NAMALWA (cell line): ENCODE measurements around the gene KCNAB2.

Source experiments
- DNase-seq: peaks from one replicate; pipeline ENCODE4 v3.0.0-alpha.2; 2015; ENCODE audit warnings: low spot score

Gene KCNAB2

DNA sequence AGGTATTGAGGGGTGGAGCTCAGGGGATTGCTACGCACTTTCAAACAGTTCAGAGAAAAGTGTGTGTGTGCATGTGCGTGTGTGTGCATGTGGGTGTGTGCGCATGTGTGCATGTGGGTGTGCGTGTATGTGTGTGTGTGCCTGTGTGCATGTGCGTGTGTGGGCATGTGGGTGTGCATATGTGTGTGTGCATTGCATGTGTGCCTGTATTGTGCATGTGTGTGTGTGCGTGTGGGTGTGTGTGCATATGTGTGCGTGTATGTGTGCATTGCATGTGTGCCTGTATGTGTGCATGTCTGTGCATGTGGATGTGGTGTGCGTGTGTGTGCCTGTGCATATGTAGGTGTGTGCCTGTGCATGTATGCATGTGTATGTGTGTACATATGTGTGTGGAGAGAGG is 12.6 kb upstream of the KCNAB2 start:
- DNase-seq = no peak

DNA sequence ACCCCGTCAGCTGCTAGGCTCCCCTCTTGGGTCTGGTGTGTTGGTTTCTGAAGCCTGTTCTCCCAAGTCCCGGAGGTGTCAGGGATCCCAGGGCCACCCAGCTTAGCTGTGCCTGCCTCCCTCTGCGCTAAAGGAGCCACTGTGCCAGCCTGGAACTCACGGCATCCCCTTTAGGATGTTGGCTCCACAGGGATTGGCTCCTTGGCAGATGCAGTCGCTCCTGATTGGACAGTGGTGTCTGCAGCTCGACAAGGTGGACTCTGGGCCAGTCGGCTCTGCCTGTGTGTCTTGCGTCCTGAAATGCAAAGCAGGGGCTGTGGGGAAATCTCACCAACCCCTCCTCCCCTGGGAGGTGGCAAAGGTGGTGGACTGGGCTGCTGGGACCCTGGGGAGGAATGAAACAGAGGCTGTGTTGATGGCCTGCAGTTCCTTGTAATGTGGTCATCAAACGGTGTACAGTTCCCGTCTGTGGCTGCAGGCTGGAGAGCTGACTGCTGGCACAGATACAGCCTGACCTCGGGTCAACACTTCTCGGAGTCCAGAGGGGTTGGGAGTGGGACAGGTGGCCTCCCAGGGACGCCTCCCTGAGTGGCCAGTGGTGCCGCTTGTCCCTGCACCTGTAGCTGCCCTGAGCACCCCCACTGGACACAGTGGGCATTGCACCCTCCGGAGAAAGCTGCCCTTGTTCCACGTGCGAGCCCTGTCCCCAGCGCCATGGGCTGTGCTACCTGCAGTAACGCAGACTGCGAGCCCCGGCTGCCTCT is 11.5 kb upstream of the KCNAB2 start:
- peak; percentile 49 for DNase-seq

DNA sequence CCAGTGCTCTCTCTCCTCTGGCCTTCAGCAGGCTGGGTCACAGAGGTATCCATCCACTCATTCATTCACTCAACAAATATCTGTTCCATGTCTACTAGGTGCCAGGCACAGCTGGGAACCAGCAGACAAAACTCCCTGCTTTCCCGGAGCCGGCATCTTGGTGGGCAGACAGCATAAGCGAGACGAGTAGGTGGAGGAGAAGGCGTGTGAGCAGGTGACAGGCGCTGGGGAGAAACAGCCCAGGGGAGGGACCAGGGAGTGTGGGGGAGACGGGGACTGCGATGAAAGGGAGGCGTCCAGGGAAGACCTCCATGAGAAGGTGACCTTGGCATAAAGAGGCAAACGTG is 11.0 kb upstream of the KCNAB2 start:
- DNase-seq = no peak

DNA sequence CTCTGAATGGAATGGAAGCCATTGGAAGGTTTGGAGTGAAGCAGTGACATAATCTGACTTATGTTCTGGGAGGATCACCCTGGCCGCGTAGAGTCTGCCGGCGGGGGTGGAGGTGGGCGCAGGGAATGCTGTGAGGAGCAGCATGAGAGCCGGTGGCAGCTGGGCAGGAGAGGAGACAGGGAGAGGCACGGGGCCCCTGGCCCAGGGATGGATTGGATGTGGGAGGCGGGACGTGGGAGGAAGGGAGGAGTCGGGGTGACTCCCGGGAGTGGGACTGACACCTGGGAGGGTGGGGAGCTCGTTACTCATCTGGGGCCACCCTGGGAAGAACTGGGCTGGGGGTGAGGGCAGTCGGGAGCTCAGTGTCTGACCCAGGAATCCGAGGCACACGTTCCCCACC is 10.4 kb upstream of the KCNAB2 start:
- no peak for DNase-seq

DNA sequence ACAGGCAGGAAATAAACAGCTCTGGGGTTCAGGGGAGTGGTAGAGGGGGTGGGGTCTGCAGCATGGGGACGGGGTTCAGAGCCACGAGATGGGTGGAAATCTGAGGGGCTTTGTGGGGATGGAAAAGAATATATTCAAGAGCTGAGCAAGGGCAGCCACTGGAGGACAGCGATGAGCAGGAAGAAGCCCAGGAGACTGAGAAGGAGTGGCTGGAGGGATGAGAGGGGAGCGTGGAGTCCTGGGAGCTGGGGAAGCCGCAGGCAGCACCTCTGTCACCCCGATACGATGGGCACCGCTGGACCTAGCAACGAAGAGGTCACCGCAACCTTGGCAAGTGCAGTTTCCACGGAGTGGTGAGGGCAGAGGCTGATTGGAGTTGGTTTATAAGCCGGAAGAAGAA is 10.0 kb upstream of the KCNAB2 start:
- DNase-seq = no peak

DNA sequence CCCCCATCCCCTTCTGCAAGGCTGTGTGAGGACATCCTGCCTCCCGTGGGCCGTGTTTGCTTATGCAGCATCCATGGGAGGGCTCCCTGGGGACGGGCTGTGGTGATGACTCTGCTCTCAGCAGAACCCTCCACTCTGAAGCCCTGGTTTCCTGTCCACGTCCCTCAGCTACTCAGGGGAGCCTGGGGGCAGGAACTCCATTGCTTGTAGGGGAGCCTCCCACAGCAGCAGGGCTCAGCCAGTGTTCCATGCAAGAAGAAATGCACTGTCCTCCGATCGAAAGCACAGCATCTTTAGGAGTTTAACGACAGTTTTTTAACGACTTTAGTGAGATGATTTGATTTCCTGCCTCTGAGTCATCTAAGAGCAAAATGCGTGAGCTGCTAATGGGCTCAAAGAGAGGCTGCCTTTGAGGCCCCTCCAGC is 8.3 kb upstream of the KCNAB2 start:
- DNase-seq = peak; percentile 49

DNA sequence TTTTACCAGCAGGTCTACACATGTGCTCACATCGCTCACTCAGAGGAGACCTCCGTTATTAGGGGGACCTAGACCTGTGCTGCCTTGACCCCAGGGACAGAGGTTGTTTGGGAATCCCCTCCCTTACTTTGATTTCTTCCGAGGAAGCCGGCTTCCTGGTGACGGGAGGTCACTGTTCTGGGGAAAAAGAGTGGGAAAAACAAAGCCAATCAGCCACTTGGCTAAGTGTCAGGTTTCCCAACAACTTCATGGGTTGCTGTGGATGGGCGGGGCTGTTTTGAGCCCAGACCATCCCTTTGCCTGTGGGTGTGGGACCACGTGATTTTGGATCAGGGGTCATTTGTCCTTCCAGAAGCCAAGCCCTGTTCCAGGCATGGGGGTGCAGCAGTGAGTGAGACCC is 7.1 kb upstream of the KCNAB2 start:
- DNase-seq = no peak

DNA sequence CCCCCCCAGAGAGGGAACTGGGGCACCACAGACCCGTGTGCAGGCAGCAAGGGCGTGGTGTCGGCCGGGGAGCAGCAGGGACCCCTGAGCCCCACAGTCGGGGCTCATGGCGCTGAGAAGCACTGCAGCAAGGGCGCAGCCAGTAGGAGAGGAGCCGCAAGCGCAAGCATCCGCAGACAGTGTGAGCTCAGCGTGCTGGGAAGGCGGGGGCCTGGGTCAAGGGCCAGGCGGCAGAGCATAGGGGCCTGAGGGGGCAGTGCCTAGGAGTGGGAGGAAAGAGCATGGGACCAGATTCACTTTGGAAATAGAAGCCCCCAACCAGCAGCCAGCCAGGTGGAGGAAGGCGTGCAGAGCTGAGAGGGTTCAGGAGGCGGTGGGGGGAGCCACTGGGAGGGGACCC is 6.7 kb upstream of the KCNAB2 start:
- DNase-seq = no peak

DNA sequence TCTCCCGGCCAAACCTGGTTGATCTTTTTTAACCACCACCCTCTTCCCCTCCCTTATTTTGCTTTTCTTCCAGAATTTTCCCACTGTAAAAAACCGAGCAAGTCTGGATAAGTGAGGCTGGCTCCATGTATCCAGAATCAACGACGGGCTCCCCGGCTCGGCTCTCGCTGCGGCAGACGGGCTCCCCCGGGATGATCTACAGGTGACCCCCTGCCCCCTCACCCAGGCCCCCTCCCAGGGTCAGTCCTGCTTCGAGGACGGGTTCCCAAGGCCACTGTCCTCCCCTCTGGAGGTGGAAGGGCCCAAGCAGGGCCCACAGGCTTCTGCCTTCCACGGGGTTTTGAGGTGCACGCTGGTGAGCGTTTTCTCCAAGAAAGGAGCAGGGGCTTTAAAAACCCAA is 5.2 kb upstream of the KCNAB2 start:
- DNase-seq = no peak

DNA sequence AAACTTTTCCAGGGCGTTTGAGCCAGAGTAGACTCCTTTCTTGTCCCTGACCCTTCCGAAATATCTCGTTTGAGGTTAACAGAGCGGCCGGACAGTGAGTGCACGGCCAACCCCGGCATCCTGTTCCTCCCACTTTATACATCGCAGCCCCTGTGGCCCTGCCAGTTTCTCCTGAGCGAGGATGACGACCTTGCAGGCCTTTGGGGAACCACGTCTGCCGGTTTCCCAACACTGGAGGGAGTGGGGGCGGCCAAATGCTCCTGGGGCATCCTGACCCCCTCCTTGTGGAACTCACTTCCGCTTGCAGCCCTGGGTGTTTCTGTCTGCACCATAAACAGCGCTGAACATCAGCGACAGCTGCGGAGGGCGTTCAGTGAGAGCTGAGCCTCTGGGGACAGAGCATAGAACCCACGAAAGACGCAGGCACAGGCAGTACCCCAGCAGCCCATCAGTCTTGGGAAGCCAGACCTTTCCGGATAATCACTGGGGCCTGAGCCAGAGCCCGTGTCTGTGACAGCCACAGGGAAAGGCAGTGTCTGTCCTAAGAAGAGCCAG is 4.8 kb upstream of the KCNAB2 start:
- DNase-seq = no peak

DNA sequence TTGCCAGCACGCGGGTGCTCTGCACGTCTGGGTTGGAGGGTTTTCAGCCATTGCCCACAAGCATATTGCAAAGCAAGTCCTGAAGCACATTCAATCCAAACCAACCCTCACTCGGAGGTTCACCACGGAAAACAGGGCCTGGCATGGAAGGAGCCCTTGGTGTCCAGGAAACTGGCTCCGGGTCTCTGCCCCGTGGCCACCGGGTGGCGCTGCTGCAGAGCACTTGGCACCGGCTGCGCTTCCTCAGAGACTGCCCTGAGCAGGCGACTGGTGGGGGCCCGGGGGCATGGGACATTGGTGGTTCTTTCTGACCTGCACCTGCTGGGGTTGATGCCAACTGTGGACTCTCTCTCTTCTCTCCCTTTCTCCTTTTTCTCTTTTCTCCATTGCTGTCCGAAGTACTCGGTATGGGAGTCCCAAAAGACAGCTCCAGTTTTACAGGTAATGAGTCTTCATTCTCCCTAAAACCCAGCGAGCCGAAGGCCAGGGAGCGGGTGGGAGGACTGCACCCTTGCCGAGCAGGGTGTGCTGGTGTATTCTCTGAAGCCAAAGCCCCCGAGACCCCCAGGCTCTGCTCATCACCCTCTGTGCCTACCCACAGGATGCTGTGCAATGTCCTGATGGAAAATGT is 4.1 kb upstream of the KCNAB2 start:
- peak; percentile 46 for DNase-seq

DNA sequence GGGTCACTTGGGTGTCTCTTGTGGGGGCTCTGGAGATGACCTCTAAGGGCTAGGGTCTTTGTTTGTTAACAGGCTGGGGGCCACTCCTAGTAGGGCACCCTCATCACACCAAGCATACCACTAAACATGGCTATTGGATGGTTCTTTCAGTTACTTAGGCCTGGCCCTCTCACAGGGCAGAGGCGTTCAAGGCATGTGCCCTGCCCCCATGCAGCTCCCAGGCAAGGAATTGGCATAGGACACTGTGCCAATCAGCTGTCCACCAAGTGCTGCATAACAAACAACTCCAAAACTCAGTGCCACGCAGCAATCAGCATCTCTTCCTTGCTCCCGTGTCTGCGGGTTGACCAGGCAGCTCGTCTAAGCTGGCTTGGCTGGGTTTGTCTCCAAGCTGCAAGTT is 2.1 kb upstream of the KCNAB2 start:
- no peak for DNase-seq

DNA sequence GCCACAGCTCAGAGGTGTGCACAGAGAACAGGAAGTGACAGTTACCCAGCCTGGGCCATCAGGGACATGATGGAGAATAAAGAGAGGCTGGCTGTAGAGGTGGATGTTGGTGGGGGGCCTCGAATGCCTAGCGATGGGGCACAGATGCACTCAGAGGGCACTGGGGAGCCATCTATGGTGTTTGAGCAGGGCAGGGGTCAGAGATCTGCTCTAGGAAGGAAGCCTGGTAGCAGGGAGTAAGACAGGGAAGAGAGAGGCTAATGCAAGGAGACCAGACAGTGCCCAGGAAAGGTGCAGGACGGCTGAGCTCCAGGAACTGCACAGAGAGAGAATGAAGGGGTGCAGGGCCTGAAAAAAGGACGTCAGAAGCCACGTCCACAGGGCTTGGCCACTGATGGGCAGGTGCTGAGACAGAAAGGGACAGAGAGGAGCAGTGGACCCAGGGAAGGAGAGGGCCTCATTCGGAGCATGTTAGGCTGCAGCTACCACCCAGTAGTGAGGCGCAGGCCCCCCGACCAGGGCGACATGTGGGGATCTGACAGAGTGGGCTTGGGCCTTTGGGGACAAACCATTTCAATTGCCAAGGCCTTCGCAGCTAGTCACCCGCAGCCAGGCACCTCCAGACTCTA is 1.1 kb upstream of the KCNAB2 start:
- no peak for DNase-seq

DNA sequence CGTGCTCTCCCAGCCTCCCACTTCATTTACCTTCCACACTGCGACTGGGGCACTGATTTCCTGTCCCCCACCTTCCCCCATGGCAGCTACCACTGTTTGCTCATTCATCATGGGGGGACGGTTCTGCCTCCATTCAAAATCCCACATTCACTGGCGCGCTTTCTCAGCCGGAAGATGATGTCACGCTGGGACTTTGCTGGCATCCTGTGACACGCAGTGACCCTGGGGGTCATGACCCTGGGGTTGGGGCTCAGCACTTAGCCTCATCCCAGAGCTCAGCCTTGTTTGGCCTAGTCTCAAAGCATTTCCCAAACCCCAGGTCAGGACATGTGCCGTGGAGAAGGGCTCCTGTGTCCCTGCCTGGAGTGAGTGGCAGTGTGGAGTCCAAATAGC is 582 bp upstream of the KCNAB2 start:
- no peak for DNase-seq

DNA sequence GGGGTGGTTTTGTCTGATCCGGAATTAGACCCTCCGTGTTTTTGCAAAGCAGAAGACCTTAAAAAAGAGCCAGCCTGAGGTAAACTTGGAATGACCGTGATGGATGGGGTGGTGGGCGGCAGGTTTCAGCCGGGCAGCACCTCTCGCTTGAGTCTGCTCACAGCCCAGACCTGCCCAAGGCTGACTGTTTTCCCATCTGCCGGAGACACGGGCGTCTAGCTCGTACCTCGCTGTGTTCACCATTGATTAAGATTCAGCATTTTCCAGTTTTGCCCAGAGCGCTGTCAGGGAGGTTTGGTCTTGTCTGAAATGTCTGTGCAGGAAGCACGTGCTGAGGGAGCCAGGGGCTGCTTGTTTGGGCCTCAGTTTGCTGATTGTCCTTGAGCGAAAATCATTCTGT is 591 bp downstream of the KCNAB2 start:
- DNase-seq = no peak

DNA sequence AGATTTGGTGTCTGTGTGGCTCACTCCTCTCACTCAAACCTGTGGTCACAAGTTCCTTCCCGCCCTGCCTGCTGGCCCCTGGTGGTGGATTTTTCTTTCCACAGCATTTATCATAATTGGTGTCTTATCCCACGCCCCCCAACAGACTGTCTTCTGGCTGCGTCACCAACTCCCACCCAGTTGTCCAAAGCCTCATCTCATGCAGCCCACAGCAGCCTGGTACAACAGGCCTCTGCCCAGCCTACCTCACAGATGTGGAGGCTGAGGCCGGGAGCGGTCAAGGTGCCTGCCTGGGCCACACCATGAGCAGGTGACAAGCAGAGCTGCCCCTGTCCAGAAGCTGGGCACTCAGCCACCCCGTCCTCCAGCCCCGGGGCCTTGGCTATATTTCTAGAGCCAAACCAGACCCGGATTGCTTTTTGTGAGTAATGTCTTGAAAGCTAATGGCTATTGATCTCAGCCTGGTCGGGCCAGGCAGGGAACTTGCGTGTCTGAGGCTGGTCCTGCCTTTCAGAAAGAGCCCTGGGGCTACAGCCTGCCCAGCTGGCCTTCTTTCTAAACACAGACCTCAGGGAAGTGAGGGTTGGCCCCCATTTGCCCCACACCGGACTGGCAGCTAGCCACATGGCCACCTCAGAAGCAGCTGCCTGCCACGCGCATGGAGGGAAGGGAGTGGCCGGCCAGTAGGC is 2.6 kb downstream of the KCNAB2 start:
- no peak for DNase-seq

DNA sequence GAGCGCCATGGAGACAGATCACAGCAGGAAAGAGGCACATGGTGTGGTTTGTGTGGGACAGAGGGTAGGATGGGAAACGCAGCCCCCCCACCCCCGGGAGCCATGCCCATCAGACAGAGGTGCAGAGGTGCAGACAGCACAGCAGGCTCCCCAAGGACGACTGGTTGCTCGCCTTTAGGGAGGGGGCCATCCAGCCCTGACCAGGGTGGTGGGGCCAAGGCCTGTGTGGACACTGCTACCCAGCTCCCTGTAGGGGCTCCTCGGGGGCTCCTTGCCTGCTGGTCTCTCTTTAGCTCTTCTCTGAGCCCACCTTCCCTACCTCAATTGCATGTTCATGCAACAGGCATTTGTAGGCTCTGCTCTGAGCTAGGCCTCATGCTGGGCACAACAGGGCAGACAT is 3.7 kb downstream of the KCNAB2 start:
- no peak for DNase-seq

DNA sequence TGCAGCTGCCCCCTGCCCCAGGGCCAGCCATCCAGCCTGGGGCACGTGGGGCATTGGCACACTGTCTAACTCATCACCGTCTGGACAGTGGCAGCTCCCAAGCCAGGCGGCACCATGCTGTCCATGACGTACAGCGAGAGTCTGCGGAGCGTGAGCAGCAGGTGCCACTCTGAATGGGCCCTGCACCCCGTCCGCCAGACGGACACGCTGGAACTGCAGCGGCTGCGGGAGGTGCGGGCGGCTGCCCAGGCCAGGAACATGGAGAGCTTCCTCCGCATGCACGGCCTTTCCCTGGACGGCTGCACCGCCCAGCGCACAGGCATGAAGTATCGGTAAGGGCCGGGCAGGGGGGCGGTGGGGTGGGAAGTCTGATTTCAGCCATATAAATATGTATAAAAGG is 5.7 kb downstream of the KCNAB2 start:
- DNase-seq = no peak

DNA sequence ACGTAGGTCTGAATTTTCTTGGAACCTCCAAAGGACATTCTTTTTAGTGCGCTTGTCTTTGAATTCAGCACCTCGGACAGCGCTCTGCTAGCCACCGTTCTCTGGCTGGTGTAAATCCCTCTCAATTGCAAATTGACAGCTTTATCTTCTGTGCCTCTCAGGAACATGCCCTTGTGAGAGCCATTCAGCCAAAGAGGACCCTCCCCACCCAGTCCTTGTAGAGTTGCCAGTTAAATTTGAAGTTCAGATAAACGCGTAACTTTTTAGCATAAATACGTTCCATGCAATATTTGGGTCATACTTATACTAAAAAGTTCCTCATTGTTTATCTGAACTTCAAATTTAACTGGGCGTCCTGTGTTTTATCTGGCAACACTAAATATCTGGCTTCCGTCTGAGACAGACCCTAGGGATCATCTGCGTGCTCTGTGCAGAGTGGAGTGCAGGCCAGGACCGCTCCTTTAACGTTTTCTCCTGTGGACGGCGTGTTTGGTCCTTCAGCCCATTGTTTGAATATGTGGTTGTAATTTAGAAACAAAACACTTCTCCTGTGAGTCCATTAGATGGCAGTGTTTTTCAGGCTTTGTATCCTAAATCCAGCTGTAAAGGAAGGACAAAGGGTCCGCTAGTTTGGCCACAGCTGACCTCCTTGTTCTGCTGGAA is 7.0 kb downstream of the KCNAB2 start:
- peak; percentile 65 for DNase-seq

DNA sequence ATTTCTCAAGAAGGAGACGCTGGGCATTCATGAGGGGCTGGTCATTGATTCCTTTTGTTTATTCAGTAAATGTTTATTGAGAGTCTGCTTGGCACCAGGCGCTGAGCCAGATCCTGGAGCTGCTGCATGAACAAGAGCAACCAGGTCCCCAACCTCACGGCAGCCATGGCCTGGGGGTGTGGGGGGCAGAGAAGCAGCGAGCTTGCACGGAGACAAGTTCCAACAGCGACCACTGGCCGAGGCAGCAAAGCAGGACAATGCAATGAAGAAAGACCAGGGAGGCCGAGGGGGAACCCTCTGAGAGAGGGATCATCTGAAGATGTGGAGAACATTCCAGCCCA is 7.5 kb downstream of the KCNAB2 start:
- no peak for DNase-seq

DNA sequence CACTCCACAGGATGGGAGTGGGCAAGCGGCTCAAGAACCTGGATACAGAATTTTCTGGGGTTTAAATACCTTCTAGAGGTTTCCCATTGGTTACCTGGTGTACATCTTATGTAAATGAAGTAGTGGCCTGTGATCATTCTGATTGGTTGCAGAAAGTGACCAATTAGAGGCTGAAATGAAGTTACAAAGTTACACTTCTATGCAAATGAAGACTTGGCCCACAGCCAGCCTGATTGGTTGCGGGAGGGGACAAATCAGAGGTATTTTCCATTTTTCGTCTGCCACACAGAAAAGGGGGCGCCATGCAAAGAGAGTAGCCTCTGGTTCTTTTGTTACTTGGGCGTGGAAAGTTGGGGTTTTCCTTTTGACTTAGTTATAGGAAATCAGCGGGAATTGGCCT is 8.9 kb downstream of the KCNAB2 start:
- peak; percentile 70 for DNase-seq

DNA sequence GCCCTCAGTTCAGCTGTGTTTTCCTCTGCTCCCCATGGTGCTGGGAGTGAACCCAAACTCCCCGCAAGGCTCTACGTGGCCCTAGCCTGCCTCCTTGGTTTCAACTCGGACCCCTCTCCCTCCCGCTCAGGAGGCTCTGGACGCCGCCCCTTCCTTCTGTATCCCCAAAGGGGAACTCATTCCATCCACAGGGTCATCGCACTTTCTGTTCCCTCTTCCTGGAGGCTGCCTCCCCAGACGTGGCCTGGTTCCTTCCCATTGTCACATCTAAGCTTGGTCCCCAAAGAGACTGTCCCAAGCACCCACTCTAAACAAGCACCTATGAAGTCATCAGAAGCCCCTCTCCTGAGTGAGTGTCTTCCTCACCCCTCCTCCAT is 10.9 kb downstream of the KCNAB2 start:
- no peak for DNase-seq
